HG02571 (cell line): ENCODE measurements around the gene MLC1.

Source experiments
- ATAC-seq: cut with Tn5 transposase; IDR thresholded peaks from one replicate; pipeline ENCODE4 v1.9.1; 2021; ENCODE audit warnings: mild to moderate bottlenecking, moderate library complexity; ENCODE audit not compliant: unreplicated experiment

Gene MLC1

DNA sequence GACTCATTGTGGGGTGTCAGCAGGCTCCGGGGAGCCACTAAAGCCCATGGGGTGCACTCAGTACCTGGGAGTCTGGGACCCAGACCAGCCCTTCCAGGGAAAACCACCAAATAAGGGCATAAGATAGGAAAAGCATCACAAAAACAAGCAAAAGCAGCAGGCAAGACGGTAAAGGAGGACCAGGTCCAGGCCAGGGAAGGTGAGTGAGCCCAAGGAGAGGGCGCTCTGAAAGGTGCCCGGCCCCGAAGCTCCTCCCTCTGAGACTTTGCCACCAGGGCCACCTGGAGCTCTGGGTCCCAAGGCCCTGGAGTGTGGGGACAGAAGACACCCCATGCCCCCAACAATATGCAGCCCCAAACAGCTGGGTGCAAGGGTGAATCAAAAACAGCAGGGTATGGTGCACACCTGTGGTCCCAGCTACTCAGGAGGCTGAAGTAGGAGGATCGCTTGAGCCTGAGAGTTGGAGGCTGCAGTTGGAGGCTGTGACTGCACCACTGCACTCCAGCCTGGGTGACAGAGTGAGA, 67.5 kb downstream of the MLC1 start:
- ATAC-seq: no peak

DNA sequence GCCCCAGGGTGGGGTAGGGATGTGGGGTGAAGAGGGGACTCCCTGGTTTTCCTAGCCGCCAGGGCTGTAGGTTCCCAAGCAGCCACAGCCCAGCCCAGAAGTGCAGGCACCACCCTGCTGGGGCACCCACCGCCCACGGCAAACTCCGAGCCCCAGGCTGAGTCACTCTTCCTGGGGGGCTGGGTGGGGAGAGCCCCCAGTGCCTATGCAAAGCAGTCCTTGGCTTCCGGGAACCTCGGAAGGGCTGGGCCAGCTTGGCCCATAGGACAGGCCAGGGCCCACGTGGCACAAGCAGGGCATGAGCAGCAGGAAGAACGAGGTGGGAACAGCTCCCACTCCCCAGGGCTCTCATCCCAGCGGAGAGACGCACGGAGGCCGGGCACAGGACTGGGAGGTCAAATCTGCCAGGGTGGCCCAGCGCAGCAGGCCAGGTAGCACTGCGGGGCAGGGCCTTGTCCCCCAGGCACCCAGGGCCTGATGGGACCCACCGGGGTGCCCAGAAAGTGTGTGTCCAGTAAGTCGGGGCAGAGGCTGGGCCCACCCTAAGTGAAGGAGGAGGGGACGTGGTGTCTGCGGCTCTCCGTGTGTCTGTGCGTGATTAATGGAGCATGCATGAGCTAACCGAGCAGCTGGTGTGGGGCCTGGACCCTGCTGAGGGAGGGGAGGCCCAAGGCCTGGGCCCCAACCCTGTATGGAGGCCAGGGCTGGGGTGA, 68.1 kb downstream of the MLC1 start:
- no peak for ATAC-seq

GRCh38 chr22:50016308-50016987, 68.8 kb downstream of the MLC1 start:
- no peak for ATAC-seq

DNA sequence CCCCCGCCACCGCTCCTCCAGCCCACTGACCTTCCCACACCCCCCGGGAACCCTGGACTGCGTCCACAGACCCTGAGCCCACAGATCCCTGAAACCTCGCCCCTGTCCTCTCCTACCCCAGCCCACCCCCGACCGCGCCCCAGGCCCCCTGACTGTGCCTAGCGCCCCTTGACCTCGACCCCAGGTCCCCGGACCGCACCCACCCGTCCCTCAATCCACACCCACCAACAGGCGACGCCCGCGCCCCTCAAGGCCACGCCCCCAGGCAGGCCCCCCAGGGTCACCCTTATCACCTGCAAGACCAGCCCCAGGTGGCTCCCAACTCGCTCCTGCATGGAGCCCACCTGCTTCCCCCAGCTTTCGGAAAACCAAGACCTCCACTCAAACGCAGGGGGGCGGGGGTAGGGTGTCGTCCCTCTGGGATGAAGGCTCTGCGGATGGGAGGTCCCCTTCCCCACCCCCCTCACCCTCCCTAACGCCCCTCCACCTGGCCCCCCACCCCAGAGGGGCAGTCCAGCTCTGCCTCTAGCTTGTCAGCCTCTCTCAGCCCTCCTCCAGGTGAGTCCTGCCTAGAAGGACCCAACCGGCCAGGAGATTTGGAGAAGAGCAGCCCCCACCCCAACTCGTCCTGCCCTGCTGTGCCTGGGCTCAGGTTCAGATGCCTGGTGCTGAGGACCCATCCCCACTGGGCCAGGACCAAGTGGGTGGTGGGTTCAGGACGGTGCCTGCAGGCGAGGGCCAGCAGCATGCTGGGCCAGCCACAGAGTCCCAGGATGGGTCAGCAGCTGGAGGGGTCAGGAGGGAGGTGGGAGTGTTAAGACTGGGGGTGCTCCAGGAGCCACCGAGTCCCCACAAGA, 69.5 kb downstream of the MLC1 start:
- ATAC-seq: no peak

DNA sequence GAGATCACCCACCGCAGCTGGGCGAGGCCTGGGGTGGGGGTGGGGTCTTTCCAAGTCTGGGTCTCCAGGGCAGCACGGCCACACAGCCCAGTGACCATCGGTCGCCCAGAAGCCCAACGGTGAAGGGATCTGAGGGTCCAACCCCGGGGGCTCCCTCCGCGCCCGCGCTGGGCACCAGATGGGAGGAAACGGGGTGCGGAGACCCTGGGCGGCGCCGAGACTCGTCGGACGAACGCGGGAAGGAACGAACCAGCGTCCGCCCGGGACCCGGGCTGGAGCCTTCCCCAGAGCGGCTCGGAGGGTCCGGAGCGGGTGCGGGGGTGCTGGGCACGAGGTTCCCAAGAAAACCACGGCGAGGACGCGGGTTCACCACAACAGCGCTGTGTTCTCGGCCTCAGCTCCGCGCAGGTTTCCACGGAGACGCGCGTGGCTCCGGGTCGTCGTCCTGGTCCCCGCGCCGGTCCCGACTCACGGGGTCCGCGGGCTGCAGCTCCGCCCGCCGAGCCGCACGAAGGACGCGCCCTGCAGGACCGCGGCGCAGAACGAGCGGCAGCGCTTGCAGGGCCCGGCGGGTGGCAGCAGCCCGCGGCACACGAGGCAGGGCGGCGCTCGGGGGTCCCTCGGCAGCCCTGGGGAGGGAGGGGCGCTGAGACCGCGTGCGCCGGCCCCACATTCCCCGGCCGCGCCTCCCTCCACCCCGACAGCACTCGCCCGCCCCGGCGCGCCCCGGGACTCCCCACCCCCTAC, 70.4 kb downstream of the MLC1 start:
- no peak for ATAC-seq

DNA sequence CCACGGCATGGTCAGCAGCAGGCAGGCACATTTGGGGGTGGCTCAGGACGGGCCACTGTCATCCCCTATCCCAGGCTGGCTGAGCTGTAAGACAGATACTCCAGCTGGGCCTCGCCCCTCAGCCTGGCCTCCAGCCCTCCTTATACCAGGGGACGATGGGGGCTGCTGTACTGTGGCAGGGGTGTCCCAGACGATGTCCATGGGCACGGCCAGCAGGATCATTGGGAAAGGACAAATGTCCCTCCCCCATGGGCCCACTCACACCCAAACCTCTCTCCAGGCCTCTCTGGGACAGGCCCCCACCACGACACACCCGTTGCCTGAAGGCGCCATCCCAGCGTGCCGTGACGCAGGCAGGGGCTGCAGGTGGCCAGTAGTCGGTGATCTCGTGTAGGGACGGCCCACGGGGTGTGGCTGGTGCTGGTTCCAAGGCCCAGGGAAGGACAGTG, 71.1 kb downstream of the MLC1 start:
- no peak for ATAC-seq

GRCh38 chr22:50012211-50013181, 72.7 kb downstream of the MLC1 start, which contains the start of gene IL17REL:
Gene IL17REL (minus strand): TSS chr22:50012765. CDS start chr22:50012646, 119 bp downstream.
- ATAC-seq: no peak

- no peak for ATAC-seq
Observed at GRCh38 chr22:50011447-50012210, 73.6 kb downstream of the MLC1 start.

DNA sequence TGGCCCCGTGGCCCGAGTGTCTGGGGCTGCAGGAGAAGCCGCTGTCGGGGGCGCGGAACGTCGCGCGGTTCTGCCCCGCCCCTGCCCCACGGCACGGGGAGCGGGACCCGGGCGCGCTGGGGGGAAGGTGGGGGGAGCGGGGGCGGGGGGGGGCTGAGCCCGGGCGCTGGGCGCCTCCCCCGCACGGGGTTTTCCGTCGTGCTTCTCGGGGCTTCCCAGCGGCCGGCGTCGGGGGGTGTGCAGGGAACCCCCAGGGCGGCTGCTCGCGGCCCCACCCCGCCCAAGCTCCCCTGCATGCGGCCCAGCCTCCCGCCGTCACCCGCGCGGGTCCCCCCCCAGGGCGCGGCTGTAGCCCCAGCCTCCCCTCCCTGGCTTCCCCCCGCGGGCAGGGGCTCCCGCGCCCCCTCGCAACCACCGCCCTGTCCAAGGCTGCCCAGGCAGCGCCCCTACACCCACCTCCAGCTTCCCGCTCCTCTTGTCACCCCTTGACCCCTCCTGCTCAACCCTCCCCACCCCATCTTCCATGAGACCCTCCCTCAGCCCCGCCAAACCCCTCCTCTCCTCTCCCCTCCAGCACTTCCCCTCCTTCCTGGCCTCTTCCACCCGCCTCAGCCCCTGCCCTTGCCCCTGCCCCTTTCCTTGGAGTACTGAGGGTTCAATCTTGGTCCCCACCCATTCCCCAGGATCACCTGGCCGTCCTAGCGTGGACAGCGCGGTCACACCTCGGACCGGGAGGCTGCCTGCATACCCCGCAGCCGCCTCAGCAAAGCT, 74.4 kb downstream of the MLC1 start:
- ATAC-seq: no peak

DNA sequence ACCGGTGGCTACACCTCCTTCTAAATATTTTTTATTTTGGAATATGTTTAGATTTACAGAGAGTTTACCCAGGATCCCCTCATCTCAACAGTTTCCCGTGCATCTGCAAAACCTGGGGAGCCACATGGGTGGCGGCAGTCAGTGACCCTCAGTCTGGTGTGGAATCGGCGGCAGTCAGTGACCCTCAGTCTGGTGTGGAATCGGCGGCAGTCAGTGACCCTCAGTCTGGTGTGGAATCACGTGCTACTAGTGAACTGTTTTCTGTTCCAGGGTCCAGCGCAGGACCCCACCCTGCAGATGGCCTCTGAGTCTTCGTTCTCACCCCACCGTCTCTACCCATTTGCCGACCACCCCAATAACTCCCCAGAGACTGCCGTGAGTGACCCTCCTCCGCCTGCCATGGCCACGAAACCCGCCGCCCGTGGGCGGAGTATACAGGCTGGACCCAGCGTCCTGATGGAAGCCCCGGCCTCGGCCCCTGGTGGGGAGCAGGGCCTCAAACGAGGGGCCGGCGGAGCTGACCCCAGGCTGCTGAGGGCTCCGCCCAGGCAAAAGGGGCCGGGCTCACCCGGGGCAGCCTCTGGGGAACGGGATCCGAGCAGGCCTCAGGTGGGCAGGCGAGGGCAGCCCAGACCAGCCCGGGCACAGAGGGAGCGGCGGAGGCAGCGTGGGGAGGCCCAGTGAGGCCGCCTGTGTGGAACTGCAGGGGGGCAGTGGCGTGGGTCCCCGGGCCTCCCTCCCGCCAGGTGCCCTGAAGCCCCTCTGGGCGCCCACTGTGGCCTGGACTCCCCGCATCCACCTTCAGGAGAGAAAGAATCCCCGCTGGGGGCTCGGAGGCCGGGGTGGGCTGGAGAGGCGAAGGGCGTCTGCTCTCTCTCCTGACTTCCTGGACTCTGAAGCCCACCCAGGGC, 75.2 kb downstream of the MLC1 start:
- no peak for ATAC-seq
